ENCODE data around the gene PIN1. TPM values are rescaled to one million over a fixed set of nuclear protein-coding genes. Genes with fewer than 3 reads are reported as not detected.
A peak's percentile ranks its signal among the peaks of the same experiment; 100 is the strongest.

Gene PIN1
- total and polyA plus RNA-seq, 2 of the 13 experiments (the other 11 are each of a cell fraction or from before 2014, with no cell fraction given) = 31.9 to 72.0 TPM

DNA sequence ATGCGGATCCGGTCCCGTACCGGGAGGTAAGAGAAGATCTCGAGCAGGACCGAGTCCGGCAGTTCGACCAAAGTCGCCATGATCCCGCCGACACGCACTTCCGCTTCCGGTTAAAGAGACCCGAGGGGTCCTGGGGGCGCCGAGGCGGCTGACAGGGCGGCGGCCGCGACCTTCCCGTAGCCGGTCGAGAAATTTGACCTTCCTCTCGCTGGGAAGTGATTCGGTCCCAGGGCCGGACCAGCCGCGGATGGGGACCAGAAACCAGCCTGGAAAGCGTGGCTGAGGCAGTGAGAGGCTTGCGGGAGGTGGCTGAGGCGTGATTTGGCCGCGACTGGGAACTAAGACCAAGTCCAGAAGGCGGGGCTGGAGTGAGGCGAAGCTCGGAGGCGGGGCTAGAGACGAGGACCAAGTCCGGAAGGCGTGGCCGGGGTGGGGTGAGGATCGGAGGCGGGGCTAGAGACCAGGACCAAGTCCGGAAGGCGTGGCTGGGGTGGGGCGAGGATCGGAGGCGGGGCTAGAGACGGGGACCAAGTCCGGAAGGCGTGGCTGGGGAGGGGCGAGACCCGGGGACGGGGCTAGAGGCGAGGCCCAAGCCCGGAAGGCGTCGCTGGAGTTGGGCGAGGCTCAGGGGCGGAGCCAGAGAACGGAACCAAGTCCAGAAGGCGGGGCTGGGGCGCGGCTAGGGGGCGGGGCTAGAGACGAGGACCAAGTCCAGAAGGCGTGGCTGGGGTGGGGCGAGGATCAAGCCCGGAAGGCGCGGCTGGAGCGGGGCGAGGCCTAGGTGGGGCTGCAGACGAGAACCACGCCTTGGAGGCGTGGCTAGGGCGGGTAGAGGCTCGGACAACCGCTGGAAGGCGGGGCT is 16.2 kb upstream of the PIN1 start, which contains the start of gene FBXL12 (continued):
- TF ChIP-seq FOXO1 (CRISPR knock-in tag; IDR thresholded peaks at IDR 0.05) (0 out of 2 replicates have a peak, but pooled peaks have one; percentile 18), RFX5 (IDR thresholded peaks at IDR 0.05; ENCODE audit: low read depth, low read length) (no peak), DR1 (CRISPR knock-in tag; IDR thresholded peaks at IDR 0.05) (peak; percentile 93), ZNF891 (CRISPR knock-in tag; IDR thresholded peaks at IDR 0.05) (peak; percentile 78; the same call in 1 of the 2 replicates), FLYWCH1 (CRISPR knock-in tag; IDR thresholded peaks at IDR 0.05) (no peak), SPEN (CRISPR knock-in tag; IDR thresholded peaks at IDR 0.05; ENCODE audit: low read depth) (peak; percentile 60), E2F5 (CRISPR knock-in tag; conservative IDR thresholded peaks at IDR 0.05) (0 out of 2 replicates have a peak, but pooled peaks have one; percentile 21), ATF4 (CRISPR knock-in tag; IDR thresholded peaks at IDR 0.05) (no peak), GATAD2A (CRISPR knock-in tag; IDR thresholded peaks at IDR 0.05) (no peak), KDM4B (CRISPR knock-in tag; IDR thresholded peaks at IDR 0.05) (no peak; the same call in 1 of the 2 replicates), U2AF1 (optimal IDR thresholded peaks at IDR 0.05; ENCODE audit: low read depth, low read length) (peak; percentile 44), ZMYM3 (CRISPR knock-in tag; IDR thresholded peaks at IDR 0.05) (no peak), ZNF292 (CRISPR knock-in tag; IDR thresholded peaks at IDR 0.05; ENCODE audit: borderline replicate concordance, low read depth) (no peak), STAT6 (CRISPR knock-in tag; IDR thresholded peaks at IDR 0.05; ENCODE audit: borderline replicate concordance) (peak; percentile 62; the same call in 1 of the 2 replicates), HOXD1 (CRISPR knock-in tag; IDR thresholded peaks at IDR 0.05) (no peak), NFE2 (CRISPR knock-in tag; IDR thresholded peaks at IDR 0.05) (no peak)
- TF ChIP-seq, protein P1, sequence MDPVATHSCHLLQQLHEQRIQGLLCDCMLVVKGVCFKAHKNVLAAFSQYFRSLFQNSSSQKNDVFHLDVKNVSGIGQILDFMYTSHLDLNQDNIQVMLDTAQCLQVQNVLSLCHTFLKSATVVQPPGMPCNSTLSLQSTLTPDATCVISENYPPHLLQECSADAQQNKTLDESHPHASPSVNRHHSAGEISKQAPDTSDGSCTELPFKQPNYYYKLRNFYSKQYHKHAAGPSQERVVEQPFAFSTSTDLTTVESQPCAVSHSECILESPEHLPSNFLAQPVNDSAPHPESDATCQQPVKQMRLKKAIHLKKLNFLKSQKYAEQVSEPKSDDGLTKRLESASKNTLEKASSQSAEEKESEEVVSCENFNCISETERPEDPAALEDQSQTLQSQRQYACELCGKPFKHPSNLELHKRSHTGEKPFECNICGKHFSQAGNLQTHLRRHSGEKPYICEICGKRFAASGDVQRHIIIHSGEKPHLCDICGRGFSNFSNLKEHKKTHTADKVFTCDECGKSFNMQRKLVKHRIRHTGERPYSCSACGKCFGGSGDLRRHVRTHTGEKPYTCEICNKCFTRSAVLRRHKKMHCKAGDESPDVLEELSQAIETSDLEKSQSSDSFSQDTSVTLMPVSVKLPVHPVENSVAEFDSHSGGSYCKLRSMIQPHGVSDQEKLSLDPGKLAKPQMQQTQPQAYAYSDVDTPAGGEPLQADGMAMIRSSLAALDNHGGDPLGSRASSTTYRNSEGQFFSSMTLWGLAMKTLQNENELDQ (CRISPR knock-in tag; IDR thresholded peaks at IDR 0.05; ENCODE audit: borderline replicate concordance) = no peak
- TF ChIP-seq, protein P2, sequence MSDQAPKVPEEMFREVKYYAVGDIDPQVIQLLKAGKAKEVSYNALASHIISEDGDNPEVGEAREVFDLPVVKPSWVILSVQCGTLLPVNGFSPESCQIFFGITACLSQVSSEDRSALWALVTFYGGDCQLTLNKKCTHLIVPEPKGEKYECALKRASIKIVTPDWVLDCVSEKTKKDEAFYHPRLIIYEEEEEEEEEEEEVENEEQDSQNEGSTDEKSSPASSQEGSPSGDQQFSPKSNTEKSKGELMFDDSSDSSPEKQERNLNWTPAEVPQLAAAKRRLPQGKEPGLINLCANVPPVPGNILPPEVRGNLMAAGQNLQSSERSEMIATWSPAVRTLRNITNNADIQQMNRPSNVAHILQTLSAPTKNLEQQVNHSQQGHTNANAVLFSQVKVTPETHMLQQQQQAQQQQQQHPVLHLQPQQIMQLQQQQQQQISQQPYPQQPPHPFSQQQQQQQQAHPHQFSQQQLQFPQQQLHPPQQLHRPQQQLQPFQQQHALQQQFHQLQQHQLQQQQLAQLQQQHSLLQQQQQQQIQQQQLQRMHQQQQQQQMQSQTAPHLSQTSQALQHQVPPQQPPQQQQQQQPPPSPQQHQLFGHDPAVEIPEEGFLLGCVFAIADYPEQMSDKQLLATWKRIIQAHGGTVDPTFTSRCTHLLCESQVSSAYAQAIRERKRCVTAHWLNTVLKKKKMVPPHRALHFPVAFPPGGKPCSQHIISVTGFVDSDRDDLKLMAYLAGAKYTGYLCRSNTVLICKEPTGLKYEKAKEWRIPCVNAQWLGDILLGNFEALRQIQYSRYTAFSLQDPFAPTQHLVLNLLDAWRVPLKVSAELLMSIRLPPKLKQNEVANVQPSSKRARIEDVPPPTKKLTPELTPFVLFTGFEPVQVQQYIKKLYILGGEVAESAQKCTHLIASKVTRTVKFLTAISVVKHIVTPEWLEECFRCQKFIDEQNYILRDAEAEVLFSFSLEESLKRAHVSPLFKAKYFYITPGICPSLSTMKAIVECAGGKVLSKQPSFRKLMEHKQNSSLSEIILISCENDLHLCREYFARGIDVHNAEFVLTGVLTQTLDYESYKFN (CRISPR knock-in tag; conservative IDR thresholded peaks at IDR 0.05) = peak; percentile 70
